ENCODE measurements around the gene PRDM16.

DNA sequence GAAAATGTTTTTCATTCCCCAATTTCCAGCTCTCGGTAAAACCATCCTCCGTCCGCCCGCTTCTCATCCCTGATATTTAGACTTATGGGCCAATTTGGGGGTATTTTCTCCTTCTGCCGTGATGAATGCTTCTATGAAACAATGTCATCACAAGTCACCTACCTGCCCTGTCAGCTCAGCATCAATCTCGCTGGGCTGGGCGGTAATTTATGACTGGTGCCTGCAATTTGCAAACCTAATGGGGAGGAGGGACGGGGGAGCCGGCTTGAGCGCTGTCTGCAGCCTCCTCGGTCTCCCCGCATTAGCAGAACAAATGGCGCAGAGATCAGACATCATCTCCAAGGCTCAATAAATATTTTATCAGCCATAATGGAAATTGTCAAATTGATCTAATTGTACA lies 72.1 kb downstream of the PRDM16 start:
- TF ChIP-seq CREB1 (CRISPR knock-in tag; IDR thresholded peaks at IDR 0.05) (no peak), MLX (CRISPR knock-in tag; IDR thresholded peaks at IDR 0.05) (no peak), RELA (CRISPR knock-in tag; IDR thresholded peaks at IDR 0.05; ENCODE audit: borderline replicate concordance) (no peak)
